HCT116 (cell line): ENCODE data around the gene ITPK1. TPM values are rescaled to one million over a fixed set of nuclear protein-coding genes. Genes with fewer than 3 reads are reported as not detected.

Experiments
- ATAC-seq: fragments of 200-7000 bp; cut with Tn5 transposase; 2 replicates; pipeline ENCODE4 v1.9.1; 2020; ENCODE audit warnings: mild to moderate bottlenecking, moderate library complexity
- BruUV-seq: library from RNA; stranded (reverse); fragments of 400-500 nt; replicated peaks from 2 replicates; lab custom pipeline; 2021; lab: Mats Ljungman, UMichigan
- CTCF ChIA-PET: fragments of 300-600 bp; sonication (Branson Sonifier 250); formaldehyde crosslinking; loops from one replicate; lab custom pipeline; 2021; ENCODE audit warnings: antibody characterized with exemption; lab: Charles Lee
- POLR2A ChIA-PET: fragments of 300-600, 350-600 bp; sonication (Branson Sonifier 250); formaldehyde crosslinking; loops from one replicate; lab custom pipeline; 2021; ENCODE audit warnings: antibody characterized with exemption; lab: Charles Lee
- RAD21 ChIA-PET, 2 experiments: fragments of 300-600 bp; sonication (Branson Sonifier 250); formaldehyde crosslinking; loops; one replicate each; lab custom pipeline; 2023; ENCODE audit warnings: low total read pairs in 2 of 2; ENCODE audit not compliant: uncharacterized antibody in 2 of 2, unreplicated experiment in 2 of 2, low non-redundant PET in 1 of 2; lab: Charles Lee
- DNase-seq: peaks from one replicate; pipeline ENCODE4 v3.0.0-alpha.2; 2010; ENCODE audit warnings: low read depth, low spot score
- H2AFZ ChIP-seq: fragments of 200-600 bp; shearing (Covaris generic), sonication (generic); 2 replicates; pipeline ENCODE4 v1.6.1; 2017; ENCODE audit warnings: low read depth, mixed run types, mixed read lengths, antibody characterized with exemption, low read length; ENCODE audit not compliant: poor library complexity, severe bottlenecking
- H3K27ac ChIP-seq: 2 replicates; pipeline ENCODE4 v1.5.1; 2012; ENCODE audit warnings: low read depth, low read length
- H3K27me3 ChIP-seq: fragments of 200-600 bp; sonication (generic); 2 replicates; pipeline ENCODE4 v1.6.1; 2016; ENCODE audit warnings: mixed run types, low read length, mixed read lengths; ENCODE audit not compliant: insufficient read depth
- H3K36me3 ChIP-seq, 2 experiments: fragments of 200-500 bp in 1 of 2; fragments of 200-600 bp in 1 of 2; sonication (Bioruptor generic) in 1 of 2; sonication (generic) in 1 of 2; 2 replicates each; pipeline versions ENCODE4 v1.5.1 to v1.6.1; 2014 to 2016; ENCODE audit warnings: low read length in 2 of 2, inconsistent platforms in 1 of 2, mixed read lengths in 1 of 2, mixed run types in 1 of 2; ENCODE audit not compliant: insufficient read depth in 2 of 2, control insufficient read depth in 1 of 2
- H3K4me1 ChIP-seq, 2 experiments: fragments of 200-600 bp in 1 of 2; sonication (generic) in 1 of 2; 2 replicates each; pipeline versions ENCODE4 v1.5.1 to v1.6.1; 2012 to 2017; ENCODE audit warnings: low read length in 2 of 2, inconsistent platforms in 1 of 2, mild to moderate bottlenecking in 1 of 2, mixed read lengths in 1 of 2, mixed run types in 1 of 2, moderate library complexity in 1 of 2; ENCODE audit not compliant: insufficient read depth in 2 of 2, control insufficient read depth in 1 of 2
- H3K4me2 ChIP-seq: fragments of 200-600 bp; sonication (generic); 2 replicates; pipeline ENCODE4 v1.6.1; 2017; ENCODE audit warnings: mixed run types, low read length, mixed read lengths
- H3K4me3 ChIP-seq, 2 experiments: fragments of 200-600 bp in 1 of 2; sonication (generic) in 1 of 2; replicated peaks in 1 of 2; 2 replicates each; pipeline ENCODE4 v1.5.1; 2011 to 2016; ENCODE audit warnings: low read length in 2 of 2, control low read depth in 1 of 2, low read depth in 1 of 2, mild to moderate bottlenecking in 1 of 2, mixed read lengths in 1 of 2, mixed run types in 1 of 2
- H3K79me2 ChIP-seq: fragments of 200-600 bp; sonication (generic); 2 replicates; pipeline ENCODE4 v1.6.1; 2017; ENCODE audit warnings: mild to moderate bottlenecking, mixed run types, low read length, moderate library complexity, mixed read lengths; ENCODE audit not compliant: insufficient read depth
- H3K9ac ChIP-seq: fragments of 200-600 bp; sonication (generic); 2 replicates; pipeline ENCODE4 v1.6.1; 2016; ENCODE audit warnings: low read length, mixed read lengths
- H3K9me2 ChIP-seq: fragments of 200-600 bp; sonication (generic), shearing (Covaris generic); 2 replicates; pipeline ENCODE4 v1.6.1; 2017; ENCODE audit warnings: mixed run types, mild to moderate bottlenecking, moderate library complexity; ENCODE audit not compliant: insufficient read depth
- H3K9me3 ChIP-seq, 2 experiments: fragments of 200-500 bp in 1 of 2; fragments of 200-600 bp in 1 of 2; sonication (Bioruptor generic) in 1 of 2; sonication (generic) in 1 of 2; 2 replicates each; pipeline ENCODE4 v1.6.1; 2014 to 2017; ENCODE audit warnings: low read length in 2 of 2, mixed read lengths in 2 of 2, inconsistent platforms in 1 of 2, low read depth in 1 of 2, mild to moderate bottlenecking in 1 of 2, mixed run types in 1 of 2, moderate library complexity in 1 of 2; ENCODE audit not compliant: control insufficient read depth in 1 of 2, insufficient read depth in 1 of 2
- H4K20me1 ChIP-seq: fragments of 200-600 bp; sonication (generic), shearing (Covaris generic); 2 replicates; pipeline ENCODE4 v1.6.1; 2017; ENCODE audit warnings: mixed run types, mild to moderate bottlenecking, moderate library complexity; ENCODE audit not compliant: insufficient read depth
- CBX3 ChIP-seq: IDR thresholded peaks from 2 replicates; pipeline ENCODE4 v1.6.1; 2012; ENCODE audit warnings: low read depth
- JUND ChIP-seq: IDR thresholded peaks from 2 replicates; pipeline ENCODE4 v1.6.1; 2012
- POLR2A ChIP-seq: IDR thresholded peaks from 2 replicates; pipeline ENCODE4 v1.7.0; 2011; ENCODE audit warnings: borderline replicate concordance; ENCODE audit not compliant: insufficient read depth, insufficient read length; ENCODE audit errors: extremely low read depth
- SIN3A ChIP-seq: IDR thresholded peaks from 2 replicates; pipeline ENCODE4 v1.6.1; 2012; ENCODE audit warnings: low read depth
- SRF ChIP-seq: IDR thresholded peaks from 2 replicates; pipeline ENCODE4 v1.6.1; 2012; ENCODE audit warnings: low read depth
- TCF7L2 ChIP-seq: IDR thresholded peaks from 2 replicates; pipeline ENCODE4 v1.7.0; 2011; ENCODE audit warnings: borderline replicate concordance, inconsistent platforms; ENCODE audit not compliant: insufficient read depth, insufficient read length; ENCODE audit errors: extremely low read depth
- intact Hi-C: fragments of 100-400 bp; cut with micrococcal nuclease; formaldehyde crosslinking; loops from 2 replicates; pipeline ENCODE4 v1.10.0; 2022
- total RNA-seq: library from RNA; stranded (reverse); gene quantifications from one replicate; pipeline ENCODE4 v1.2.1, GENCODE V29; 2021; ENCODE audit not compliant: unreplicated experiment
- TF ChIP-seq, protein P1 (sequence below): IDR thresholded peaks from 2 replicates; pipeline ENCODE4 v1.6.1; 2012; ENCODE audit warnings: low read depth

ITPK1 gene
- total RNA-seq, 1 experiment from 2014 or later, result 70.2 TPM

DNA sequence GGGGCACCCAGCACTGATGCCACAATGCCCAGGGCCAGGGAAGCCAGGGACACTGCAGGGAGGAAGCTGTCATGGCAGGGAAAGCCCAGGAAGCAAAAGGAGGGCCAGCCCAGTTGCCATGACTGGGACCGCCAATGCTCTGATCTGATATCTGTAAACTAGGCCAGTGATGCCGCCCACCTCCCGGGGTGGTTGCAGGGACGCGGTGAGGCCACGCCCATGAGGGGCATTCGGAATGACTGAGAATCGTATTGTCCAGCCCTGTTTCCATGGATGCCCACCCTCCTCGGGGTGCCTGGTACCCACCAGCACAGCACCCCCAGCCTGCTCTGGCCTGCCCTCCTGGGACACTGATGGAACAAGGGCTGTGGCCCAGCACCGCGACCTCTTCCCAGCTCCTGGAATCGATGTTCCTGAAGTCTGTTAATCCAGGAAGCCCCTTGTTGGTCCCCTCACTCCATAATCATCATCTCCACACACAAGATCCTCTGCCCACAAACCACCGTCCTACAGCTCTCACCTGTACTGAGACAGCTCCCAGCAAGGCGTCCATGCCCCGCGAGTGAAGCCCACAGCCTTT, 144.0 kb downstream of the ITPK1 start (continued):
- TF ChIP-seq TCF7L2 (no peak), SIN3A (no peak)
- TF ChIP-seq, protein P1, sequence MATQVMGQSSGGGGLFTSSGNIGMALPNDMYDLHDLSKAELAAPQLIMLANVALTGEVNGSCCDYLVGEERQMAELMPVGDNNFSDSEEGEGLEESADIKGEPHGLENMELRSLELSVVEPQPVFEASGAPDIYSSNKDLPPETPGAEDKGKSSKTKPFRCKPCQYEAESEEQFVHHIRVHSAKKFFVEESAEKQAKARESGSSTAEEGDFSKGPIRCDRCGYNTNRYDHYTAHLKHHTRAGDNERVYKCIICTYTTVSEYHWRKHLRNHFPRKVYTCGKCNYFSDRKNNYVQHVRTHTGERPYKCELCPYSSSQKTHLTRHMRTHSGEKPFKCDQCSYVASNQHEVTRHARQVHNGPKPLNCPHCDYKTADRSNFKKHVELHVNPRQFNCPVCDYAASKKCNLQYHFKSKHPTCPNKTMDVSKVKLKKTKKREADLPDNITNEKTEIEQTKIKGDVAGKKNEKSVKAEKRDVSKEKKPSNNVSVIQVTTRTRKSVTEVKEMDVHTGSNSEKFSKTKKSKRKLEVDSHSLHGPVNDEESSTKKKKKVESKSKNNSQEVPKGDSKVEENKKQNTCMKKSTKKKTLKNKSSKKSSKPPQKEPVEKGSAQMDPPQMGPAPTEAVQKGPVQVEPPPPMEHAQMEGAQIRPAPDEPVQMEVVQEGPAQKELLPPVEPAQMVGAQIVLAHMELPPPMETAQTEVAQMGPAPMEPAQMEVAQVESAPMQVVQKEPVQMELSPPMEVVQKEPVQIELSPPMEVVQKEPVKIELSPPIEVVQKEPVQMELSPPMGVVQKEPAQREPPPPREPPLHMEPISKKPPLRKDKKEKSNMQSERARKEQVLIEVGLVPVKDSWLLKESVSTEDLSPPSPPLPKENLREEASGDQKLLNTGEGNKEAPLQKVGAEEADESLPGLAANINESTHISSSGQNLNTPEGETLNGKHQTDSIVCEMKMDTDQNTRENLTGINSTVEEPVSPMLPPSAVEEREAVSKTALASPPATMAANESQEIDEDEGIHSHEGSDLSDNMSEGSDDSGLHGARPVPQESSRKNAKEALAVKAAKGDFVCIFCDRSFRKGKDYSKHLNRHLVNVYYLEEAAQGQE, result no peak

DNA sequence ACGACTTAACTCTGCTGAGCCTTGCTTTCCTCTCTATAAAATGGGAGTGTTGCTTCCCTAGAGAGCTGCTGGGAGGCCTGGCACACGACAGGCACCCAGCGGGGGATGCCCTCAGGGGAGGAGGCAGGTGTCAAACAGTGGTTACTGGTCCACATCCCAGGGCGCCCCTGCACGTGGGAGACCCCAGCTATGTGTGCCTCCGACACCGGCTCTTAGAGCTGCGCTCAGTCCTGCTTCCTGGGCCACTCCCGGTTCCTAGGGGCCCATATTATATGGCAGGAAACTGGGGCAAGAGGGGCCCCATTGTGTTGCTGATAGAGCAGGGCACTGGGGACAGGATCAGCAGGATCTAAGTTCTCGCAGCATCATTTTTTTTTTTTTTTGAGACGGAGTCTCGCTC, 145.5 kb downstream of the ITPK1 start:
- H3K27me3 ChIP-seq, result no peaks in the 10 kb centered on the region
- H3K9ac ChIP-seq, result no peak overlapping the region
- H3K4me3 ChIP-seq, result no peak overlapping the region
- H3K79me2 ChIP-seq, result peaks cover 2% of the 10 kb centered on the region; the same call in 1 of the 2 replicates
- no peaks in the 10 kb centered on the region; a peak in 1 of 4 replicates for H3K4me1 ChIP-seq
- H2AFZ ChIP-seq, result no peak overlapping the region
- intact Hi-C loops, result loop anchor here (5.0 kb wide), 1 partner anchor 167 kb away; no protein-coding TSS in a partner anchor
- no peak for TF ChIP-seq CBX3
- no peak for TF ChIP-seq JUND
- no peak for TF ChIP-seq SRF
- TF ChIP-seq POLR2A, result no peak
- no peak for TF ChIP-seq TCF7L2
- POLR2A ChIA-PET, result no interaction called here
- no peaks in the 10 kb centered on the region for H3K36me3 ChIP-seq
- no peak for ATAC-seq
- RAD21 ChIA-PET, result no interaction called here
- no peaks in the 10 kb centered on the region; a peak in 1 of 4 replicates for H3K9me3 ChIP-seq
- no peaks in the 10 kb centered on the region for H3K9me2 ChIP-seq
- no peaks in the 10 kb centered on the region for H4K20me1 ChIP-seq
- no peak overlapping the region for H3K27ac ChIP-seq
- no peak overlapping the region for H3K4me2 ChIP-seq
- CTCF ChIA-PET, result no interaction called here
- BruUV-seq, result no TSS peak
- no peak for DNase-seq
